GM12874 (cell line): ENCODE data around the gene BNC2.

Experiments used
- TF ChIP-seq, protein P1 (sequence below): IDR thresholded peaks from 2 replicates; pipeline ENCODE4 v1.5.1; 2011; ENCODE audit warnings: low read depth, mild to moderate bottlenecking, control low read depth, low read length, moderate library complexity; ENCODE audit not compliant: insufficient read depth

The BNC2 gene

DNA sequence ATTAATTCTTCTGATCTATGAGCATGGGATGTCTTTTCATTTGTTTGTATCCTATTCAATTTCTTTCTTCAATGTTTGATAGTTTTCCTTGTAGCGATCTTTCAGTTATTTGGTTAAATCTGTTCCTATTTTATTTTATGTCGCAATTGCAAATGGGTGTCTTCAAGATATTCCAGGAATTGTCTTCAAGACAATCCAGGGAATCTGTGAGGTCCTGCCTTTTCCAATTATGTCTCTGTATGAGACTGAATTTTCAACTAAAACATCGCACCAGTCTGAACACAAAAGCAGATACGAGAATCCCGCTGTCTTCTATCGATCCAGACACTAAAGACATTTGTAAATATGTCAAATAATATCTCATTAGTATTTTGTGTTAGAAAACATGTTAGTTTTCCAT lies 485.5 kb downstream of the BNC2 start:
- TF ChIP-seq, protein P1, sequence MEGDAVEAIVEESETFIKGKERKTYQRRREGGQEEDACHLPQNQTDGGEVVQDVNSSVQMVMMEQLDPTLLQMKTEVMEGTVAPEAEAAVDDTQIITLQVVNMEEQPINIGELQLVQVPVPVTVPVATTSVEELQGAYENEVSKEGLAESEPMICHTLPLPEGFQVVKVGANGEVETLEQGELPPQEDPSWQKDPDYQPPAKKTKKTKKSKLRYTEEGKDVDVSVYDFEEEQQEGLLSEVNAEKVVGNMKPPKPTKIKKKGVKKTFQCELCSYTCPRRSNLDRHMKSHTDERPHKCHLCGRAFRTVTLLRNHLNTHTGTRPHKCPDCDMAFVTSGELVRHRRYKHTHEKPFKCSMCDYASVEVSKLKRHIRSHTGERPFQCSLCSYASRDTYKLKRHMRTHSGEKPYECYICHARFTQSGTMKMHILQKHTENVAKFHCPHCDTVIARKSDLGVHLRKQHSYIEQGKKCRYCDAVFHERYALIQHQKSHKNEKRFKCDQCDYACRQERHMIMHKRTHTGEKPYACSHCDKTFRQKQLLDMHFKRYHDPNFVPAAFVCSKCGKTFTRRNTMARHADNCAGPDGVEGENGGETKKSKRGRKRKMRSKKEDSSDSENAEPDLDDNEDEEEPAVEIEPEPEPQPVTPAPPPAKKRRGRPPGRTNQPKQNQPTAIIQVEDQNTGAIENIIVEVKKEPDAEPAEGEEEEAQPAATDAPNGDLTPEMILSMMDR, result no peak

DNA sequence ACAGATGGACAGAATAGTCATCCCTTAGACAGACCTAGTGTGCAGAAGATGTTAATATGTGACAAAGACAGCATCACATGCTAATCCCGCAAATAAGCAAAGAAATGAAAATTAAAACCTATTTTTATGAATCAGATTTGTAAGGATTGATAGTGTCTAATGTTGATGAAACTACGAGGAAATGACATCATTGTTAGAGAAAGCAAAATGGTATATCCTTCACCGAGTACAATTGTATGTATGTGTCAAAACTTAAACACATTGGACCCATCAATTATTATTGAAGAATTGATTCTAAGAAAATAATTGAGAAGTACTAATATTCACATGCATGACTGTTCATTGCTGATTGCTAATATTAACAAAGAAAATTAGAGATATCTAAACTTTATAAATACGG lies 493.2 kb downstream of the BNC2 start:
- TF ChIP-seq, protein P1, result no peak

DNA sequence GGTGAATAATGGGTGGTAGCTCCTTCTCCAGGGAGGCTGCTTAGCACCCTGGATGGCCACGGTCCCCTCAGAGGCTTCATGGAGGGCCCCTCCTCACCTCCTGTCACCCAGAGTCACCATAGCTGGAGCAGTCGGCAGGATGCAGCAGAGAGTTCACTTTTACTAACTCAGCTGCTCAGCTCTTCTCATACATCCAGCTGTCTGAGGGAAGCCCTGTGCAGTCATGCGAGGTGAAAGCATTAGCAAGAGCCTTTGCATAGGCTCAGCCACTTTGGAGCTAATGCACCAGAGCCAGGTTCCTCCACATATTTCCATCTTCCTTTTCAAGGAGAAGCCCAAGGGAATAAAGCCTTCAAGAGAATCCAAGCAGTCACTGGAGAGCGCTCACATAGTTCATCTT lies 499.2 kb downstream of the BNC2 start:
- TF ChIP-seq, protein P1, result no peak

DNA sequence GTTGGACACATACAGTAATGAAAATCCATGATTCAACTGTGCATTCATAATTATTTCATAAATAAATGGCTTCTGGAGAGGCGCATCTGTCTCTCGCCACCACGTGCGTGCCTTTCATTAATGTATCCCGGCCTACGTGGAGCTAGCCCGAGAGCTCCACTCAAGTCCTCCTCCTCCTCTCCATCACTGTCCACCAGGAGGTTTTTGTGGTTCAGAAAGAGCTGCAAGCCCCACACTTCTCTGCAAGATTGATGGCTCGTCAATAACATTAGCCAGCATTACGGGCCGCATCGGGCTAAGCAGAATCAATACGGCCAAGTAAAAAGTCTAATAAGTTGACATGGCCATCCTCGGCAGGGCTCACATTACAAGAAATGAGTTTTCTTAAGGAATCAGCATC lies 499.8 kb downstream of the BNC2 start:
- TF ChIP-seq, protein P1, result no peak

DNA sequence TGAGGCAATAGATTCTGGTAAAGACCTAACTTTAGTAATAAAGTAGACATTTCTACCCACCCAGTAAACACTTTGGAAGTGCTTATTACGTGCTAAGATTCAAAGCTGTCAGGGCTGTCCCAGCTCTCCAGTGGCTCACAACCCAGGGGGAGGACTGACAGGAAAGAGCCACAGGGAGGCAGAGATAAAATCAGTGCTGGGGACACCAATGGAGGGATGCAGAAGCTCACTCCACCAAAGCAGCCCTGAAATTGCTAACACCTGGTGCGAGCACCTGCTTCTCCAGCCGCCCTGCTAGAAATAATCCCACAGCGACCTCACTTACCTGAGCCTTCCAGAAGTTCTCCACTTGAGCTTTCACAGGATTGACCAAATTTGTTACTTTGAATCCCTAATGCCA lies 501.0 kb downstream of the BNC2 start:
- TF ChIP-seq, protein P1, result no peak

DNA sequence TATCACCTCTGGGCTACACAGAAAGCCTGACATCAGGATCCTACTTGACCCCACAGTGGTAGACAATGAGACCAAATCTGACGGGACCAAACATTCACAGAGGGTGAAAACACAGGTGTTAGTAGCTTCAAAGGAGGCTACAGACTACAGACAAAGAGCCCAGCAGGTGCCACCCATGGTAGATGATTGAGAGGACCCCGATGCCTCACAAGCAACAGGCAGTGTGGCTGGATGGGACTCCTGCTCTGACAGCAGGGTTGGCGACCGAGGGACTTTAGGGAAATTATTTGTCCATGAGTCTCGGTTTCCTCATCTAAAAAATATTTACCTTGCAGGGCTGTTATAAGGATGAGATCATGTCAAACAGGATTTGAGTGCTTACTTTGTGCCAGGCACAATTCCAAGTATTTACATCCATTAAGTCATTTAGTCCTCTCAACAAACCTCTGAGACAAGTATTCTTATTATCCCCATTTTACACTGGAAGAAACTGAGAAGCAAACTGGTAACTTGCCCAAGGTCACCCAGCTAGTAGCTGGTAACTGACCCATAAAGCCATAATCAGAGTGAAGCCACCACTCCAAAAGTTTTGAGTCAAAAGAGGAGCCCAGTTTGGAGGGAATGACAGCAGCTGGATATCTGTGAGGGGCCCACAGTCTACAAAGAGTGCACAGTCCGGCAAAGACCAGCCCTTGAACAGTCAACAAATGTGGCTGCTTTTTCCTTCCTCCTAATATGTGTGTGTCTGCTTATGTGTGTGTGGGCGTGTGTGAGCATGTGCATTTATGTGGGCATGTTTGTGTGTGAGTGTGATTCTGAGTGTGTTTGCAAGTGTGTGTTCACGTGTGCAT lies 502.0 kb downstream of the BNC2 start:
- TF ChIP-seq, protein P1, result no peak

DNA sequence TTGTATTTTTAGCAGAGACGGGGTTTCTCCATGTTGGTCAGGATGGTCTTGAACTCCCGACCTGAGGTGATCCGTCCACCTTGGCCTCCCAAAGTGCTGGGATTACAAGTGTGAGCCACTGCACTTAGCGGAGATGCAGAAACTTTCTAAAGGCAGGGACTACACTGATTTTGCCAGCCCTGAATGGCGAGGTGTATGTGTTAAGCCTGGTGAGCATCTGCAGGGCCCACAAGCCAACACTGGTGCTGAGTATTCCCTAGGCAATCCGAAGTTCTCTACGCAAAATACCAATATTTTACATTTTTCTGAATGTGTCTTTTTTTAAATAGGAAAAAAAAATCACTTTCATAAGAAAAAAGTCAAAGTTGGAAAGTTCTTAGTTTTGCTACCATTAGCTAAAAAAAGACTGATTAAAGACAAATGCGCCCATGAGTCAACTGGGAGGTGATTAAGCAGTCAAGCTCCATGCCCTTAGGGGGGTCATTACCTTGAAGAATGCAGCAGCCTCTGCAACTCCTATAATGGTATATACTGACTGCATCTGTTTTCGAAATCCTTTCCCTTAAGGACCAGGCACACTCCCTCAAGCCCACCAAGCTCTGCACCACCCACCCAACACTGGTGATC lies 502.8 kb downstream of the BNC2 start:
- TF ChIP-seq, protein P1, result no peak
